ENCODE measurements around the gene ECPAS. TPM values are rescaled to one million over a fixed set of nuclear protein-coding genes. Genes with fewer than 3 reads are reported as not detected.

The ECPAS gene
- polyA plus RNA-seq, 1 donor from 2014 or later, result 42.6 TPM

GRCh38 chr9:111399772-111400563, 84.2 kb downstream of the ECPAS start:
- no peak overlapping the region for H3K9ac ChIP-seq (ENCODE audit: low read length)
- no peak overlapping the region for H3K4me2 ChIP-seq (ENCODE audit: low read length)
- peaks cover 11% of the 10 kb centered on the region for H3K9me3 ChIP-seq (ENCODE audit: low read length)
- H3K27ac ChIP-seq (ENCODE audit: low read length), result no peak overlapping the region
- no peak for TF ChIP-seq REST (IDR thresholded peaks at IDR 0.05; ENCODE audit: borderline replicate concordance)
- TF ChIP-seq EP300 (conservative IDR thresholded peaks at IDR 0.05; ENCODE audit: poor library complexity, severe bottlenecking), result no peak
- no peak overlapping the region for H2AFZ ChIP-seq (ENCODE audit: low read depth, low read length)
- no peaks in the 10 kb centered on the region for H3K27me3 ChIP-seq (ENCODE audit: insufficient read depth, low read depth, low read length)
- no peaks in the 10 kb centered on the region for H3F3A ChIP-seq (ENCODE audit: insufficient read depth, low read length, poor library complexity, severe bottlenecking)
- no peak overlapping the region for H3K4me3 ChIP-seq (ENCODE audit: low read length)
- no peaks in the 10 kb centered on the region for H4K20me1 ChIP-seq (ENCODE audit: insufficient read depth)
- peaks cover 2% of the 10 kb centered on the region for H3K36me3 ChIP-seq (ENCODE audit: insufficient read depth, low read length)
- H3K9me2 ChIP-seq (ENCODE audit: insufficient read depth, low read length), result no peaks in the 10 kb centered on the region
- H3K79me2 ChIP-seq (replicated peaks; ENCODE audit: insufficient read depth, low read length), result no peaks in the 10 kb centered on the region

- TF ChIP-seq RAD21 (conservative IDR thresholded peaks at IDR 0.05), result no peak
- TF ChIP-seq CTCF (IDR thresholded peaks at IDR 0.05; ENCODE audit: poor library complexity, severe bottlenecking), result no peak
- TF ChIP-seq EZH2 (IDR thresholded peaks at IDR 0.05; ENCODE audit: borderline replicate concordance, insufficient read depth, low read length, poor library complexity, severe bottlenecking), result no peak
- no peak for TF ChIP-seq REST (IDR thresholded peaks at IDR 0.05; ENCODE audit: borderline replicate concordance)
- TF ChIP-seq TAF1 (IDR thresholded peaks at IDR 0.05; ENCODE audit: low read depth), result no peak
- TF ChIP-seq MXI1 (conservative IDR thresholded peaks at IDR 0.05; ENCODE audit: poor library complexity, severe bottlenecking), result no peak
- no peak for TF ChIP-seq SMC3 (conservative IDR thresholded peaks at IDR 0.05; ENCODE audit: poor library complexity)
- no peak overlapping the region for H3K4me2 ChIP-seq (ENCODE audit: low read length)
- no peak overlapping the region for H3K4me3 ChIP-seq (ENCODE audit: low read length)
- H3K27me3 ChIP-seq (ENCODE audit: insufficient read depth, low read depth, low read length), result no peaks in the 10 kb centered on the region
- no peaks in the 10 kb centered on the region for H3F3A ChIP-seq (ENCODE audit: insufficient read depth, low read length, poor library complexity, severe bottlenecking)
- H3K9me3 ChIP-seq (ENCODE audit: low read length), result peaks cover 11% of the 10 kb centered on the region
- no peak overlapping the region for H3K27ac ChIP-seq (ENCODE audit: low read length)
- no peaks in the 10 kb centered on the region for H3K9me2 ChIP-seq (ENCODE audit: insufficient read depth, low read length)
- H3K79me2 ChIP-seq (replicated peaks; ENCODE audit: insufficient read depth, low read length), result no peaks in the 10 kb centered on the region
- no peak overlapping the region for H3K9ac ChIP-seq (ENCODE audit: low read length)
- H4K20me1 ChIP-seq (ENCODE audit: insufficient read depth), result no peaks in the 10 kb centered on the region
- no peak overlapping the region for H2AFZ ChIP-seq (ENCODE audit: low read depth, low read length)
- peaks cover 7% of the 10 kb centered on the region for H3K36me3 ChIP-seq (ENCODE audit: insufficient read depth, low read length)
Observed at GRCh38 chr9:111399211-111399739, 84.9 kb downstream of the ECPAS start.
